BJ (cell line): ENCODE data around the gene VPS37C. TPM values are rescaled to one million over a fixed set of nuclear protein-coding genes. Genes with fewer than 3 reads are reported as not detected.

Experiments
- CTCF ChIA-PET: fragments of 350-600 bp; formaldehyde crosslinking; extraction: SDS; loops from one replicate; lab custom pipeline; 2021; ENCODE audit warnings: antibody characterized with exemption, inconsistent platforms; lab: Yijun Ruan, JAX
- POLR2A ChIA-PET: fragments of 300-600 bp; sonication (Branson Sonifier 250); formaldehyde crosslinking; extraction: SDS; loops from one replicate; lab custom pipeline; 2021; ENCODE audit warnings: antibody characterized with exemption; lab: Charles Lee
- DNase-seq: peaks from one replicate; pipeline ENCODE4 v3.0.0-alpha.2; 2011; ENCODE audit warnings: low read depth
- H3K27me3 ChIP-seq: 2 replicates; pipeline ENCODE4 v1.6.0; 2011; ENCODE audit warnings: low read length; ENCODE audit not compliant: control insufficient read depth, insufficient read depth
- H3K36me3 ChIP-seq: 2 replicates; pipeline ENCODE4 v1.5.1; 2011; ENCODE audit warnings: low read length; ENCODE audit not compliant: control insufficient read depth, insufficient read depth
- H3K4me3 ChIP-seq: 2 replicates; pipeline ENCODE4 v1.5.1; 2011; ENCODE audit warnings: low read depth, mild to moderate bottlenecking, control low read depth, low read length
- polyA plus RNA-seq: library from polyadenylated mRNA; depleted of rRNA; stranded (reverse); fragments of >200 nt; gene quantifications from 2 replicates; pipeline ENCODE4 v1.2.3, GENCODE V29; 2011
- TF ChIP-seq, protein P1 (sequence below): IDR thresholded peaks from 2 replicates; pipeline ENCODE4 v1.5.1; 2011; ENCODE audit warnings: low read depth, mild to moderate bottlenecking, control low read depth, inconsistent platforms, low read length, moderate library complexity; ENCODE audit not compliant: insufficient read depth

Gene VPS37C
- polyA plus RNA-seq, 1 experiment: 17.5 TPM

- DNase-seq: no peak
- CTCF ChIA-PET: interaction anchor here (1.6 kb wide), 1 partner anchor 11 kb away, joined by 9 read pairs; no protein-coding TSS in a partner anchor
- Histone ChIP-seq H3K27me3 (peaks cover 3% of the 10 kb centered on the region; the same call in 1 of the 2 replicates), H3K4me3 (no peak overlapping the region), H3K36me3 (no peaks in the 10 kb centered on the region)
- TF ChIP-seq, protein P1, sequence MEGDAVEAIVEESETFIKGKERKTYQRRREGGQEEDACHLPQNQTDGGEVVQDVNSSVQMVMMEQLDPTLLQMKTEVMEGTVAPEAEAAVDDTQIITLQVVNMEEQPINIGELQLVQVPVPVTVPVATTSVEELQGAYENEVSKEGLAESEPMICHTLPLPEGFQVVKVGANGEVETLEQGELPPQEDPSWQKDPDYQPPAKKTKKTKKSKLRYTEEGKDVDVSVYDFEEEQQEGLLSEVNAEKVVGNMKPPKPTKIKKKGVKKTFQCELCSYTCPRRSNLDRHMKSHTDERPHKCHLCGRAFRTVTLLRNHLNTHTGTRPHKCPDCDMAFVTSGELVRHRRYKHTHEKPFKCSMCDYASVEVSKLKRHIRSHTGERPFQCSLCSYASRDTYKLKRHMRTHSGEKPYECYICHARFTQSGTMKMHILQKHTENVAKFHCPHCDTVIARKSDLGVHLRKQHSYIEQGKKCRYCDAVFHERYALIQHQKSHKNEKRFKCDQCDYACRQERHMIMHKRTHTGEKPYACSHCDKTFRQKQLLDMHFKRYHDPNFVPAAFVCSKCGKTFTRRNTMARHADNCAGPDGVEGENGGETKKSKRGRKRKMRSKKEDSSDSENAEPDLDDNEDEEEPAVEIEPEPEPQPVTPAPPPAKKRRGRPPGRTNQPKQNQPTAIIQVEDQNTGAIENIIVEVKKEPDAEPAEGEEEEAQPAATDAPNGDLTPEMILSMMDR: no peak
- POLR2A ChIA-PET: no interaction called here
Observed at GRCh38 chr11:61118406-61118805, 42.8 kb downstream of the VPS37C start.

GRCh38 chr11:61118004-61118403 lies 43.2 kb downstream of the VPS37C start:
- ChIA-PET CTCF (interaction anchor here (1.6 kb wide), 1 partner anchor 12 kb away, joined by 9 read pairs; no protein-coding TSS in a partner anchor), POLR2A (no interaction called here)
- Histone ChIP-seq H3K27me3 (peaks cover 3% of the 10 kb centered on the region; the same call in 1 of the 2 replicates), H3K4me3 (no peak overlapping the region), H3K36me3 (no peaks in the 10 kb centered on the region)
- TF ChIP-seq, protein P1: no peak
- DNase-seq: no peak

DNA sequence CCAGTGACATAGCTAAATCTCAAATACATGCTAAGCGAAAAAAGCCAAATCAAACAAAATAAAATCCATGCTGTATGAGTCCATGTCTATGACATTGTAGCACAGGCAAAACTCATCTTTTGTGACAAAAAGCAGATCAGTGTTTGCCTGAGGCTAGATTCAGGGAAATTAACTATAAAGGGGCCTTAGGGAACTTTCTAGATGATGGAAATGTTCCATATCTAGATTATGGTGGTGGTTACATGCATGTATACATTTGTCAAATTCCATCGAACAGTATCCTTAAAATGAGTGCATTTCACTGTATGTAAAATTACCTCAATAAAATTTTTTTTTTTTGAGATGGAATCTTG lies 44.1 kb downstream of the VPS37C start:
- ChIA-PET CTCF (interaction anchor here (1.6 kb wide), 1 partner anchor 12 kb away, joined by 9 read pairs; no protein-coding TSS in a partner anchor), POLR2A (no interaction called here)
- TF ChIP-seq, protein P1: no peak
- H3K4me3 ChIP-seq: no peak overlapping the region
- H3K27me3 ChIP-seq: 0 out of 2 replicates have a peak, but pooled peaks cover 5% of the 10 kb centered on the region
- no peaks in the 10 kb centered on the region for H3K36me3 ChIP-seq
- no peak for DNase-seq

GRCh38 chr11:61116426-61117167 lies 44.6 kb downstream of the VPS37C start:
- H3K36me3 ChIP-seq: no peaks in the 10 kb centered on the region
- CTCF ChIA-PET: interaction anchor here (1.6 kb wide), 1 partner anchor 13 kb away, joined by 9 read pairs; no protein-coding TSS in a partner anchor
- POLR2A ChIA-PET: no interaction called here

More at GRCh38 chr11:61116426-61117167, 44.6 kb downstream of the VPS37C start:
- Histone ChIP-seq H3K27me3 (0 out of 2 replicates have a peak, but pooled peaks cover 5% of the 10 kb centered on the region), H3K4me3 (no peak overlapping the region)
- no peak for DNase-seq
- TF ChIP-seq, protein P1: no peak
